Measurements from ENCODE around the gene TELO2.

TELO2 gene

GRCh38 chr16:1519831-1520230, 26.7 kb downstream of the TELO2 start:
- no peak for DNase-seq (ENCODE audit: low spot score)

- no peak for DNase-seq (ENCODE audit: low spot score)
These were observed 27.3 kb downstream of the TELO2 start for GRCh38 chr16:1520461-1520860.

- no peak for DNase-seq (ENCODE audit: low spot score)
These were observed 30.6 kb downstream of the TELO2 start for GRCh38 chr16:1523581-1524245.

DNA sequence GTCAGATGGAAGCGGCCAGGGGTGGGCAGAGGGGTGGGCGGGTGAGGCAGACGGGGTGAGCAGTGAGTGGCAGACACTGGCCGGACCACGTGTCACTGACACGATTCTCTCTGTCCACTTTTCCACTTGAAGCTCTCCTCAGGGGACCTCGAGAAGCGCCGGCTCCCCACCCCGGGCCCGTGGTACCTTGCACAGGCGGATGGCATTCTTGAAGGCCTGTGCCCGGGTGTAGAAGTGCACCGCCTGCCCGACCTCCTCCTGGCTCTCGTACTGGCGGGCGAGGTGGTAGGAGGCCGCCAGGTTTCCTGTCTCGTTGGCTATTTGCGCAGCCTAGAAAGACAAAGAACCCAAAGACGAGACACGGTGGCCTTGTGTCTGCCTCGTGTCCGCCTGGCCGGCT, 31.2 kb downstream of the TELO2 start:
- DNase-seq (ENCODE audit: low spot score): no peak

- DNase-seq (ENCODE audit: low spot score): no peak
These were observed 32.9 kb downstream of the TELO2 start for GRCh38 chr16:1525871-1526607.

- DNase-seq (ENCODE audit: low spot score): no peak
These were observed 33.7 kb downstream of the TELO2 start for GRCh38 chr16:1526608-1527555.

- peak; percentile 80 for DNase-seq (ENCODE audit: low spot score)
These were observed 35.0 kb downstream of the TELO2 start for GRCh38 chr16:1527836-1528811.

DNA sequence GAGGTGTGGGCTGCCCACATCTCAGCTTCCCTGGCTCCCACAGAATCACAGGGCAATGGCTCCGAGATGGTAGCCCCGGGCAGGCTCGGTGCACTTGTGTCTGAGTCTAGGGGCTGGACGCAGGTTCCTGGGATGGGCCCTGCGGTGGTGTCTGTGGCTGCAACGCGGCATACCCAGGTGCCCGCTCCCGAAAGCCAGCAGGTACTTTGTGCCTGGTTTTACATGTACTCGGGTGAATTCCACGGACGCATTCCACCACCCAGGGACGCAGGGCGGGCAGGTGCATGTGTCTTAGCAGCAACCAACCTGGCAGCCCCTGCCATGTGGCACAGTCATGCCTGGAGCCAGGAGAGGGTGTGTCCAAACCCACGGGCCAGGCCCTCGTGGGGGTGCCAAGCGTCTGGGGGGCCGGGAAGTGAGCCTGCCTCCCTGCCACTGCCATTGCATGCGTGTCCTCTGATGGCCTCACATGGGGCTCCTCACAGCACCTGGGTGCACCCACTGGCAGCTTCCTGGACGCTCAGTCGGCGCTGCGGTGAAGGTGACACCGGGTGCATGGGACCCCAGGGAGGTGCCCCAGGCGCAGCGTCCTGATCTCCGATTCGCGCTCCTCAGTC, 35.9 kb downstream of the TELO2 start:
- DNase-seq (ENCODE audit: low spot score): no peak

DNA sequence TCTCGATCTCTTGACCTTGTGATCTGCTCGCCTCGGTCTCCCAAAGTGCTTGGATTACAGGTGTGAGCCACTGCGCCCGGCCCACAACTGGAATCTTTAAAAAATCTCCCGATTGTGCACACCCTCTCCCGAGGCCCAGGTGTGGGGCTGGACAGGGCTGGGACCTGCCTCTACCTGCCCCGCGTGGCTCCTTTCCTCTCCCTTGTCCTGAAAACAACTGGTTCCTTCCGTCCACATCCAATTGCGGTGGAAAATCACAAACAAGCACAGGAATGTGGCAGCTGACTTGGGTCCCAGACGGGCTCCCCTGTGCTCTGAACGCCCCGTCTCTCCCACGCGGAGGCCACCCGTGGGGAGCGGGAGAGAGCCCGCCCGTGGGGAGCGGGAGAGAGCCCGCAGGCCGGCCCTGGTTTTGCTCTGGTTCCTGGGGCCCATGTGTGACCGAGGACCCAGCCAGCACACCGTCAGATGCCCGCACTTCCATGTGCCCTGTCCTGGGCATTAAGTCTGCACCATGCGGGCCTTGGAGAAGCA, 37.3 kb downstream of the TELO2 start:
- no peak for DNase-seq (ENCODE audit: low spot score)

DNA sequence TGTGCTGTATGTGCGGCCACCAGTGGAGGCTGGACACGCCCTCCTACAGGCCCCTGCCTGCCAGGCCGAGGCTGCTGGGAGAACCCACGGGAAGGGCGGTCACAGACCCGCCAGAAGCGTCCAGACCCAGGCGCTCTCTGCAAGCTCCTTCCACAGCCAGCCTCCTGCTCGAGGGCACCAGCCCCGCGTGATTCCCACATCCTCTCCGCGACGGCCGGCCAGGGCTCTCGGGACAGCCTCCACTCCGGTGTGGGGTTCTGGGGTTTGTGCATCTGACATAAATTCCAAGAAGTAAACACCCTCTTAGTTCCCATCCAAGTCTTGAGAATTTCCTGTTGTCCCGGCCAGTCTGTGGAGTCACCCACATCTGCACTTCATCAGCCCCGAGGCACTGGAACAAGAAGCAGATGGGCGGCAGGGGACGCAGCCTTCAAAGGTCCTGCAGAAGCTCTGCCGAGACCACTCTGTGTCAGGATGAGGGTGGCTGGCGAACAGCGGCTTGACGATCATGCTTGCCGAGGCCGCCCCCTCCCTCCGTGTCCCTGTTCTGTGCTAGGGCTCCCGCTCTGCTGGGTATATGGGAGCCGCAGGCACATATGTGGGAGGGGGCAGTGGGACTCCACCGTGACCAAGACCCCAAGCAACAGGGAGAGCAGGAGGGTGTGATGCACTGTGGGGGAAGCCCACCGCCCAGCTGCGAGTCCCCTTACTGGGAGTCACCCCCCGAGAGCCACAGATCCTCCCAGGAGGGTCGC, 37.9 kb downstream of the TELO2 start:
- DNase-seq (ENCODE audit: low spot score): no peak

DNA sequence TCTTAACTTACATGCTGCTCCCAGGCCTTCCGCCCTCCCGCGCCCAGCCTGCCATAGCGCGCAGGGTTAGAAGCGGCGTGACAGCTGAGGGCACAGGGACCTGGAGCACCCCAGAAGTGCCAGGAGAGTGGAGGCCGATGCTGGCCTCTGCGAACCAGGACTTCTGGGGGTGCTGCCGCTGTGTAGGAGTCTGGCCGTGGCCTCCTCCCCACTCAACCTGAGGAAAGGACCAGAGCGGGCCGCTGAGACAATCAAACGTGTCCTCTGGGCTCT, 38.4 kb downstream of the TELO2 start:
- DNase-seq (ENCODE audit: low spot score): no peak

DNA sequence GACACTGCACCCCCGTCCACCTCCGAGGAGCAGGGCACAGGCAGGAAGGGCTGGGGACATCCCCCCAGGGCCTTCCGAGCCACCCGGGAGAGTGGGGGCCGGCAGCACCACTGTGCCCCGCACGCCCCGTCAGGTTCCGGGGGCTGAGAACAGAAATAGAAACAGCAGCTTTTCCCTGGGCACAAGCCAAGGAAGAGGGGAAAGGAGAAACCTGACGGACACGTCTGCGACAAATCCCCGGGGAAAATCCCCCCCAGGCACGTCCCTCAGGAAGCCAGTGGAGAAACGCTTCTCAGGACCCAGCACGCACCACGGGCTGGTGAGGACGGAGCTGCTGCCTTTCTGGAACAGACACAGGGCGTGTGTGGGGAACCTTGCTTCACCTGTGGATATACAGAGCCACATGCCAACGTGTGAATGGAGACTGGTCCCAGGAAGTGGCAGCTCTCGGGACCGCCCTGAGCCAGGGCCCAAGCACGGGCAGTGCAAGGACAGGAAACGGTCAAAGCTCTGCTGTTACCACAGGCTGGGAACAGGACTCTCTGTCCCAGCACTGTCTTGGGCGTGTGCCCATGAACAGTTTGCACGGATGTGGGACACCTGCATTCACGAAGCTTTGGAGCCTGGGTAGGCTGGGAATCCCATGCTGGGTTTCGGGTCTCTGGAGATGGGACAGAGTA, 39.1 kb downstream of the TELO2 start:
- DNase-seq (ENCODE audit: low spot score): no peak

DNA sequence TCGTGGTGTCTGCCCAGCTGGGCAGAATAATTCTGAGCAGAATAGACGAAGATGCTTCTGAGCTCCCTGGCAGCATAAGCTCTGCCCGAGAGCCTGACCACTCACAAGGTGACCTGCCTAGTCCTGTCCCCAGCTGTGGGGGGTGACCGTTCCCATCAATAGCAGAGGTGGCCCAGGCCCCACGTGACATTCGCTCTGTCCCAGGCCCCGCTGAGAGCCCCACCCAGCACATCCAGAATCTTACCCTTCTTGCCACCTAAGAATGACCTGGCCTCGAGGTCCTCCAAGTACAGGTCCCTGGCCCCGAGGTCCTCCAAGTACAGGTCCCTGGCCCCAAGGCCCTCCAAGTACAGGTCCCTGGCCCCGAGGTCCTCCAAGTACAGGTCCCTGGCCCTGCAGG, 39.6 kb downstream of the TELO2 start:
- no peak for DNase-seq (ENCODE audit: low spot score)

GRCh38 chr16:1533443-1533951, 40.3 kb downstream of the TELO2 start, which contains the start of gene TMEM204:
TMEM204 (plus strand) TSS chr16:1533666; CDS start chr16:1534276, 610 bp downstream.
- DNase-seq (ENCODE audit: low spot score): peak; percentile 91

DNA sequence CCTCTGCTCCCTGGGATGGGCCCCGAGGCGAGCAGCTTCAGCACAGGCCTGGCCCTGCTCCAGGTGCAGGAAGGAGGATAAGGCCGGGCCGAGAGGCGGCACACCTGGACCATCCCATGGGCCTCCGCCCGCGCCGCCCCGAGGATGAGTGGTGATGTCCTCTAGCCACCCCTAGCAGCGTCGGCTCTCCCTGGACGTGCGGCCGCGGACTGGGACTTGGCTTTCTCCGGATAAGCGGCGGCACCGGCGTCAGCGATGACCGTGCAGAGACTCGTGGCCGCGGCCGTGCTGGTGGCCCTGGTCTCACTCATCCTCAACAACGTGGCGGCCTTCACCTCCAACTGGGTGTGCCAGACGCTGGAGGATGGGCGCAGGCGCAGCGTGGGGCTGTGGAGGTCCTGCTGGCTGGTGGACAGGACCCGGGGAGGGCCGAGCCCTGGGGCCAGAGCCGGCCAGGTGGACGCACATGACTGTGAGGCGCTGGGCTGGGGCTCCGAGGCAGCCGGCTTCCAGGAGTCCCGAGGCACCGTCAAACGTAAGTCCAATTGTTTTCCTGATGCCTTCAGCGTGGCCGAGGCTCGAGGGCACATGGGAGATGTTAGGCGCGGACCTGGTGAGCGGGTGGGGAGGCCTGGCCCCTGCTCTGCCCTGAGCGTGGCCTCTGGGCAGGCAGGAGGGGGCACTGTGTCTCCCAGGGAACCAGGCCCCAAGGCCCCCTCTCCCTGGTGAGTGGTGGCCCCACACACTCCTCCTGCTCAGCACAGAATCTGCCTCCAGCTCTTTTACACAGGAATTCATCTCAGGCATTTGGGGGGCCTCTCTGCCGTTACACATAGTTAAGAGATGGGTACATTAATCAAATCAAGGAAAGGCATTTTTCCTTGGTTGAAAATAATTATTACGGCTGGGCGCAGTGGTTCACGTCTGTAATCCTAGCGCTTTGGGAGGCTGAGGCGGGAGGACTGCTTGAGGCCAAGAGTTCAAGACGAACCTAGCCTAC, 41.2 kb downstream of the TELO2 start:
- DNase-seq (ENCODE audit: low spot score): no peak

GRCh38 chr16:1535391-1536291, 42.5 kb downstream of the TELO2 start:
- DNase-seq (ENCODE audit: low spot score): no peak

GRCh38 chr16:1536601-1537000, 43.4 kb downstream of the TELO2 start:
- DNase-seq (ENCODE audit: low spot score): no peak
